Neuron (in vitro differentiated cells): ENCODE results near the gene HOXD13.
A peak's percentile ranks its signal among the peaks of the same experiment; 100 is the strongest.

Experiments
- H2AFZ ChIP-seq: one replicate; pipeline ENCODE4 v1.6.1; 2013; ENCODE audit warnings: low read depth, mild to moderate bottlenecking, inconsistent platforms, low read length, moderate library complexity
- H3K27me3 ChIP-seq: one replicate; pipeline ENCODE4 v1.6.1; 2013; ENCODE audit warnings: low read length; ENCODE audit not compliant: insufficient read depth
- H3K36me3 ChIP-seq: one replicate; pipeline ENCODE4 v1.6.1; 2013; ENCODE audit warnings: low read length; ENCODE audit not compliant: insufficient read depth
- H3K4me1 ChIP-seq: one replicate; pipeline ENCODE4 v1.6.1; 2013; ENCODE audit warnings: low read length; ENCODE audit not compliant: insufficient read depth
- H3K4me3 ChIP-seq: 2 replicates; pipeline ENCODE4 v1.5.1; 2013; ENCODE audit warnings: mild to moderate bottlenecking, low read length, moderate library complexity
- H3K9me3 ChIP-seq: one replicate; pipeline ENCODE4 v1.6.1; 2013; ENCODE audit warnings: low read length

The HOXD13 gene

DNA sequence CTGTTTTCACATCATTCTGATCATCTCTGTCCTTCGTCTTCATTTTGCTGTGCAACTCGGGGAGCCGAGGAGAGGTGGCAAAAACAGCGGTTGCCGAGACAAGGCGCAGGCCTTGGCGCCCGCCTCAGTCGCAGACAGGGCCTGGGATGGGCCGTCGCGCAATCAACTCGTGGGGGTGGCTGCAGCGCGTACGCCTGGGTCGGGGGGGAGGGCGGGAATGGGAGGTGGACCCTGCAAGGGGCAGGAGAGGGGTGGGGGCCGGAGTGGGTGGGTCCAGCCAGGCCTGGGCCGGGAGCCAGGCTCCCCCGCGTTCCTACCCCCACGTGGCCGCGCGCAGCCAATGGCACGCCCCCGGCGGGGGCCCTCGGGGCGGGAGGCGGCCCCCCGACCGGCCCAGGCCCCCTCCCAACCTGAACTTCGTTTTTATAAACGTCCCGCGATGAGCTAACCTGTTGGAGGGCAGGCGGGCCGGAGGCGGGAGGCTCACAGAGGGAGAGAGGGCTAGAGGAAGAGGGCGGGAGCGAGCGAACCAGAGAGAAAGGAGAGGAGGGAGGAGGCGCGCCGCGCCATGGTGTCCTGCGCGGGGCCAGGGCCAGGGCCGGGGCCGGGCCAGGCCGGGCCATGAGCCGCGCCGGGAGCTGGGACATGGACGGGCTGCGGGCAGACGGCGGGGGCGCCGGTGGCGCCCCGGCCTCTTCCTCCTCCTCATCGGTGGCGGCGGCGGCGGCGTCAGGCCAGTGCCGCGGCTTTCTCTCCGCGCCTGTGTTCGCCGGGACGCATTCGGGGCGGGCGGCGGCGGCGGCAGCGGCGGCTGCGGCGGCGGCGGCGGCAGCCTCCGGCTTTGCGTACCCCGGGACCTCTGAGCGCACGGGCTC, at the start of gene HOXD13:
TSS of gene HOXD13 (plus strand) at position 452 of the 875 bp plus-strand sequence. CDS start at position 622, 170 bp downstream.
- Histone ChIP-seq H3K4me1 (peaks cover 3% of the 10 kb centered on the region), H3K4me3 (peak within 1 kb of the TSS; percentile 22), H2AFZ (peak within 1 kb of the TSS; percentile 55), H3K9me3 (peaks cover 2% of the 10 kb centered on the region), H3K27me3 (peaks cover 97% of the 10 kb centered on the region), H3K36me3 (no peaks in the 10 kb centered on the region)

DNA sequence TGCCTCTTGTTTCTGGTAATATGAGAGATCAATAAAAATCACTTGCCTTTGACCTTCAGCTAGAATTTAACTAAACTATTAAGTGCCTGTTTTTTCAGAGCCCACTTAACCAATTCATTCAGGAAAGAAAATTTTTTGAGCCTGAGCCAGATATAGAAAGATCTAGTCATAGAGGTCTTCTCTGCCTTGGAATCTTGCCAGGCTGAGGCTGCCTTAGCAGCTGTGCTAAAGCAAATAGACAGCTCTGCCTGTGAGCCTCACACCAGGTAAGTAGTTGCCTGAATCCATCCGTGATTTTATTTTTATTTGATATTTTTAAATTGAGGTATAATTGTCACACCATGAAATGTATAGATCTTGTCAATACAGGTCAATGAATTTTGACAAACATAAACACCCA, 36.1 kb upstream of the HOXD13 start:
- Histone ChIP-seq H3K36me3 (no peaks in the 10 kb centered on the region), H3K4me3 (no peak overlapping the region), H3K9me3 (no peaks in the 10 kb centered on the region), H3K27me3 (peaks cover 6% of the 10 kb centered on the region), H3K4me1 (no peaks in the 10 kb centered on the region), H2AFZ (no peak overlapping the region)

DNA sequence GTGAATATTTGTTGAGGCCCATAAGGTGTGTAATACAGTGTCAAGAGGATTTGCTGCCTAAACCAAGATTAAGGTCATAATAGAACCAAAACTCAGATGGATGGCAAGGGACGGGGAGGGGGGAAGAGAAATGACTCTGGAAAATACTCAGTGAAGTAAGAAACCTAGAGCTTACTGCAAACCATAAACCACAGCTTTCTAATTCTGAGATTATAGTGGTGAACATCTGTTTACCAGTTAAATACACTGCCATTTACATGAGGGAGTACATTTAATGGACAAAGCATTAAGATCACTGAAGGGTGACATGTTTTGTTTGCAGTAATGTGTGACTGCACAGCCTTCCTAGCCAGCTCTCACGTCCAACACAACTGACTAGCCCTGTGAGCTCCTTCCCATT, 28.6 kb upstream of the HOXD13 start:
- H3K4me1 ChIP-seq = no peaks in the 10 kb centered on the region
- H3K36me3 ChIP-seq = no peaks in the 10 kb centered on the region
- H2AFZ ChIP-seq = no peak overlapping the region
- no peak overlapping the region for H3K4me3 ChIP-seq
- peaks cover 8% of the 10 kb centered on the region for H3K27me3 ChIP-seq
- no peaks in the 10 kb centered on the region for H3K9me3 ChIP-seq

DNA sequence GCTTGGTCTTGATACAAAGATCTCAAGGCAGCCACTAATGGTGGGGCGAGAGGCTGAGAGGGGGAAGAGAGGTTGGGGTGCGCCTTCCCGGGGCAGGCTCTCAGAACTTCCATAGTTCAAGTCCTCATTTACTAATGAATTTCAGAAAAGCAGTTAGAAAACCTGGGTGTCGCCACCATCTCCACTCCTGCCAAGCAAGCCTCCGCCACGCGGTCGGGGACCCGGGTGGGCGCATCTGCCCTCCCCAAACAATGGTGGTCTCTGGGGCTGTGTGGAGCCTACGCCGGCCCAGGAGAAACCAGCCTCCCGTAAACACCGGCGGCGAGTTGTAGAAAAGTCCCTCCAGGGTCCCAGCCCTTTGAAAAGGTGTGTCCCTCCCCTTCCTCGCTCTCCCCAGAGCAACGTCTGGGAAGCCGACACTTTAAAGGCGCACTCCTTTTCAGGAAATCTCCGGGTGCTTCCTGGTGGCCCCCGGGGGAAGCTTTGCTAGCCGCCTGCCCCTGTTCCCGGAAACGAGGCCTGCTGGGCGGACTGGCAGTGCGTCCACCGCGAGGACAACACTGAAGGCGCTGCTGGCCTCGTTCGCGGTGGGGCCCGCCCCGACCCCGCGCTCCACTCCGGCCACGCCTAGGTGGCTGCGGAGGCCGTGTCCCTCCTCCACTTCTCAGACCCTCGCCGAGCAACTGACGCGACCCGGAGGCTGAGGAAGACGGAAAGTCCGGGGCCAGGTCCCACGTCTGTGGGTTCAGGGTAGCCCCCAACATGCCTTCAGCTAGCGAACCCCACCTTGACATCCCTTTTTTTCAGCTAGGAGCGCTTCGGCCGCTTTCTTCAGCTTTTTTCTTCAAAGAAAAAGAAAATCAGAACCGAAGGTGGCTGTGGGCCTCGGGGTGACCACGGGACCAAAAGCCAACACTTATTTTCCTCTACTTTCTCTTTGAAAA, 25.6 kb upstream of the HOXD13 start:
- no peaks in the 10 kb centered on the region for H3K4me1 ChIP-seq
- H2AFZ ChIP-seq = no peak overlapping the region
- H3K27me3 ChIP-seq = peaks cover 14% of the 10 kb centered on the region
- no peaks in the 10 kb centered on the region for H3K36me3 ChIP-seq
- no peaks in the 10 kb centered on the region for H3K9me3 ChIP-seq
- H3K4me3 ChIP-seq = no peak overlapping the region

DNA sequence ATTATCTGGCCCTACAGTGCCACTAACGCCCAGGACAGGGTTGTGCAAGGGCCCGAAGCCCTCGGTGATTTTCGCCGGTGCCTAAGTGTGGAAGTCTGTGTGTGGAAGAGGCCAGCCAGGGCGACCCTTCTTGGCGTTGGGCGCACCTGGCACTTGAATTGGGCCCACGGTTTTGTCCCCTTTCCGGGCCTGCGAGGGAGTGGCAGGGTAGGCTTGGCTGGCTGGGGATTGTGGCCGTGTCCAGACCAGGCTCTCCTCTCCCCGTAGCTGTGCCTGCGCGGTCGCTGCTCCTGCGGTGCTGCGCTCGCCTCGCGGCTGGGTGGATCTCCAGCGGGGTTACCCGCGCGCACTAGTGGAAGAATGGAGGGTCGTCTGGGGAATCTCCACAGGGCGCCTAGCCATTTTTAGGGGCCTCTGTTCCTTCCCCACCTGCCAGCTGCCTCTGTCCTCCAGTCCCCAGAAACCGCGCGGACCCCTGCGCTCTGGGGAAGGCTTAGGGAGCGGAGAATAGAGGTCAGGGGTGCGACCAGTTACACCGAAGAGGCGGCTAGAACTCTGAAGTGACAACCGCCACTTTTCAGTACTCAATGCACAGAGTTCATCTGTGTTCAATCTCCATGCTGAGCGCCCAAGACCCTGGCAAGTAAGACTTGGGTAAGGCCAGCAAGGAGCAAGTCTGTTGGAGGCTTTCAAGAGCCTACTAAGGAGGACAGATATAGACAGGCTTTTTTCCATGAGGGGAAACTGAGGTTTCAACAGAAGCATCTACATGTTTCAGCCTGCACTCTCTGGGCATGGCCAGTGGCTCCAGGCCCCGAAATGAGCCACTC, 24.7 kb upstream of the HOXD13 start:
- Histone ChIP-seq H3K27me3 (peaks cover 16% of the 10 kb centered on the region), H3K4me3 (no peak overlapping the region), H3K4me1 (no peaks in the 10 kb centered on the region), H3K9me3 (no peaks in the 10 kb centered on the region), H2AFZ (no peak overlapping the region), H3K36me3 (no peaks in the 10 kb centered on the region)

DNA sequence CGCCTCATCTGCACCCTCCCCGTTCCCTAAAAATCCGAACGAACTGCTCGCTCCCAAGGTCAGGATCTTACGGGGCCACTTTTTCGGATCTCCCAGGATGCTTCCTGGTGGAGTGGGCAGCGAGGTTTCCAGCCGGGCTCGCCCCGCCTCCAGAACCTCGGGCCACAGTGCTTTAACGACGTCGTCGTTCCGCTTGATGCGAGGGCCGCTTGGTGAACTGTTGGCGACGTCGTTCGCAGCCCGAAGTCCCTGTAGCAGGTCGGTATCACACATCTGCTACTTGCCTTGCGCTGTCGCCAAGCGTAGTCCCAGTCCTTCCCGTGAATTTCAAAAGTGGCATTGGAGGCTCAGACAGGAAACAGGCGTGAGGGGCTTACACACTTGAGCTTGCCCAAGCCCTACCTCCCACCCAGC, 24.1 kb upstream of the HOXD13 start:
- Histone ChIP-seq H2AFZ (no peak overlapping the region), H3K4me1 (no peaks in the 10 kb centered on the region), H3K36me3 (no peaks in the 10 kb centered on the region), H3K4me3 (no peak overlapping the region), H3K27me3 (peaks cover 22% of the 10 kb centered on the region), H3K9me3 (no peaks in the 10 kb centered on the region)

DNA sequence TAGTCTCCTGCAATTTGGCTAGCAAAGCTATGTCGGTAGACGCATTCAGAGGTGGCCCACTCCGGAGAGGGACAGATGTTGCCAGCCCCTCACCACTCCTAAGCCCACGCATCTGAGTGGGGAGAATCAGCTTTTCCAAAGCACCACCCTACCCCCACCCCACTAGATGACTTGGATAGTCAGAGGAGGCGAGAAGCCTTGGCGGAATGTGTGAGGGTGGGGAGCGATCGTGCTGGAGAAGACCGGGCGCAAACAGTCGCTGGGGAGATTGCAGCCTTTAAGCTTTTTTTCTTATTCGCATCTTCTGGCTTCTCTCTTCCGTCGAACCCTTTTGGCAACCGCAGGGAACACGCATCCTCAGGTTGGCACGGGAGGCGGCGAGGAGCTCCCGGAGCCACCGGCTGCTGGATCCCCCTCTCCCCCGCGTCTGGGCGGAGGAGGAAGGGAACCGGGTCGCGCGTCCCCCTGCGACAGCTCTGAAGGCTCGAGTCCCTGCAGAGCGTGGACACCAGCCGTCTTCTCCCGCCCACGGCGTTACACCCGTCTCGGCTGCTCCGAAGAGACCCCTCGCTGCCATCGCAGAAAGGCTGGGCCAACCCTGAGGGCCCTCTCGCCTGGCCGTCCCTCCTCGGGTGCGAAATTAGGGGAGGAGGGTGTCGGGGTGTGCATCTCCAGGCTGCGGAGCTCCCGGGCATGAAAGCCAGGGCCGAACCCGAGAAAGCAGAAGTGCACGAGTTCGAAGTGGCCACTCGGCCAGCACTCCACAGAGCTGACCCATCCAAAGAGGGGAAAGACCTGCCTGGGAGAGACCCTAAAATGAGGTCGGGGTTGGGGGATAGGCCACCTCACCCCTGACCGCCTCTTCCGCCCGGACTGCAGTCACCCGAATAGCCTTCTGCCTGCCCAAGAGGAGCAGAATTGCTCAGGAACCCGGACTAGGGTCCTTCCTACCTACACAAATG, 20.9 kb upstream of the HOXD13 start:
- Histone ChIP-seq H3K4me1 (no peaks in the 10 kb centered on the region), H3K36me3 (no peaks in the 10 kb centered on the region)

DNA sequence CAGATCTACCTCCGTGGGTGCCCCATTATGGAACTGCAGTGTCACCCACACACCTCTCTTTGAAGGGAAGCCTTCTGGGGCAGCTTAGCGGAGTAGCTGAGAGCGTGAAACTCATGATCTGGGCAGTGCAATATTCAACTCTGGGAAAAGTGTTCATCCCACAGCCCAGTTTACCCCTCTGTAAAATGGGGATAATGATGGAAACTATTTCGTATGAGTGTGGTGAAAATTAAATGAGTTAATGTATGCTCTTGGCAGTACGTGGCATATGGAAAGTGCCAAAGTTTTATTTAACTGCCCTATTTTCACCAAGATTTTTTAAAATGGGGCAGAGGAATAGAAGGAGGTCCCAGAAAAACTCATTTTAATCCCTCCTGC, 20.2 kb upstream of the HOXD13 start:
- Histone ChIP-seq H2AFZ (no peak overlapping the region), H3K9me3 (no peaks in the 10 kb centered on the region), H3K4me1 (no peaks in the 10 kb centered on the region), H3K4me3 (no peak overlapping the region), H3K36me3 (no peaks in the 10 kb centered on the region), H3K27me3 (peaks cover 50% of the 10 kb centered on the region)

More for the DNA sequence above, 20.9 kb upstream of the HOXD13 start:
- H2AFZ ChIP-seq = no peak overlapping the region
- no peaks in the 10 kb centered on the region for H3K9me3 ChIP-seq
- H3K4me3 ChIP-seq = no peak overlapping the region
- H3K27me3 ChIP-seq = peaks cover 43% of the 10 kb centered on the region

DNA sequence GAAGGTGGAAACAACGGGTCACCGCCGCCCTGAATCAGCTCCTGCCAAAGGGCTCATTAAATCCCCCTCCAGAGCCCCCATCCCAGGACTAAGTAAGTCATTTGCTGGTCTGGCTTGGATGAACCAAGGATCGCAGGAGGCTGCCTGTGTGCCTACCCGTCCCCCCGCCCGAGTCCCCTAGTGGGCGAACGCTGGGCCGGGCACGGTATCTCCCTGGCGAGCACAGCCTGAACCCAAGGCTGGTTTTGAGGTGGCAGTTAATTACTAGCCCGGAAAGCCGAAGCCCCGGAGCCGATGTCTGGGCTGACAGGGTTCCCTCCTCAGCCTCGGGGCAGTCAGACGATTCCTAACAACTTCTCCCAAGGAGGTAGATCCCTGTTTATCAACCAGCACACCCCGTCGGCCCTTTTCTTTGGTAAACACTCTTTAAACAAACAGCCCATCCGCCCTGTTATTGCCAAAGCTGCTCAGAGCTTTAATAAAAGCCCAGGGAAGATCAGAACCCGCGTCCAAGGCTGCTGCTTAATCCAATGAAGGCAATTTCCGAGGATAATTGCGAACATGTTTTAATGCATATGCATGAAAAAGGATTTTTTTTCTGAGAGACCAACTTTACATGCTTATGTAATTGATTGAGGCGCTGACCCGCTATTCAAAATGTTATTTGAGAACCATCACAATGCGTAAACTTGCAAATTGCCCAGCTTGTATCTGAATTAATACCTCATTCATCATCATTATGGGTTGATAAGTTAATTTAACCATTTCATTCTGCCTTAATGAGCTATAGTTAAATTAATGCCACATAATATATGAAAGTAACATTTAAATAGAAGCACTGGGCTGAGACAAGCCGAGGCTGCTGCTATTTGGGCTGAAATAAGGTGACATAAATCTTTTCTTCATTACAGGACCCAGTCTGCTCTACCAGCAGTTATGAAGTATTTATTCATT, 19.3 kb upstream of the HOXD13 start:
- Histone ChIP-seq H3K9me3 (no peaks in the 10 kb centered on the region), H3K4me3 (no peak overlapping the region), H3K4me1 (no peaks in the 10 kb centered on the region), H3K27me3 (peaks cover 55% of the 10 kb centered on the region), H3K36me3 (no peaks in the 10 kb centered on the region), H2AFZ (no peak overlapping the region)

DNA sequence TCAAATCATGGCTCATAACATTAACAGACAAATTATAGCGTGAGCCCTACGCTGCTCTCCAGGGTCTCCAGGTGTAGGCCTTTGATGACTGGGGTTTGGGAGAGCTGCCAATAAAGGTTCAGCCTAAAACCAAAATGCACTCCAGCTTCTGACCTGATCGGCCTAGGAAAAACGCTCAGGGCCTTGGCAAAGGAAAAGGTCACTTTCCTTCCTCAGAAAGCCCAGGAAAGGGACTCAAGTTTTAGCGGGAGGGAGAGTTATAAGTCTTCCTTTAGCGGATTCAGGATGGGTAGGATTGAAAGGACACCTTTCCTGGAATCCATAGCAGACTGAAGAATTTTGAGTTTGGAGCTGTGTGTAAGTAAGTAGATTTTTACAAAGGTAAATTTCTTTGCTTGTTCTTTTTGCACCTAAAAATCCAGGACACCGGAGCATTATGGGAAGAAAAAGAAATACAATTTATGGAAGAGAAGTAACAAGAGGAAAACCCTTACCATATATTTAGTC, 17.5 kb upstream of the HOXD13 start:
- no peaks in the 10 kb centered on the region for H3K36me3 ChIP-seq
- H2AFZ ChIP-seq = no peak overlapping the region
- peaks cover 72% of the 10 kb centered on the region for H3K27me3 ChIP-seq
- H3K9me3 ChIP-seq = no peaks in the 10 kb centered on the region
- H3K4me3 ChIP-seq = no peak overlapping the region
- no peaks in the 10 kb centered on the region for H3K4me1 ChIP-seq

DNA sequence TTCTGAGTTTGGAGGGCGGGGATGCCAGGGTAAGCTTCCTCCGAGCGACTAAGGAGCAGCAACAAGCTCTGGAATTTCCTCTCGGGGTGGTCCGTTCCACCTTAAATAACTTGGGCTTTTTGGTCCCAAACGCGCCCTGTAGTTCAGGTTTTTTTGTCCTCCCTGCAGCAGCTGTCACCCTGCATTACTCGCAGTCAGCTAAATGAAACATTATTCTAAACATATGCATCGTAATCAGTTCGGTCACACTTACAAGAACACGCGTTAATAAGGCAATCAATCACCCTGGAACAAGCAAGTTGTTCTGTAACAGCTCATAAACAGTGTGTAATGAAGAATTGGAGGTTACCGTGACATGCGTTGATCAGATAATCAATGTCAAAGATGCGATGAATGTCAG, 17.0 kb upstream of the HOXD13 start:
- peak overlapping the region; percentile 15 for H3K4me3 ChIP-seq
- no peaks in the 10 kb centered on the region for H3K9me3 ChIP-seq
- no peaks in the 10 kb centered on the region for H3K36me3 ChIP-seq
- no peaks in the 10 kb centered on the region for H3K4me1 ChIP-seq
- H2AFZ ChIP-seq = no peak overlapping the region
- peaks cover 74% of the 10 kb centered on the region for H3K27me3 ChIP-seq
